Measurements from ENCODE around the gene PIGR.

The PIGR gene

GRCh38 chr1:206909161-206909882 lies 36.9 kb downstream of the PIGR start:
- no peak for DNase-seq (ENCODE audit: low read depth)

- no peak for DNase-seq (ENCODE audit: low read depth)
Observed at GRCh38 chr1:206908038-206908437, 38.2 kb downstream of the PIGR start.

- DNase-seq (ENCODE audit: low read depth) = no peak
Observed at GRCh38 chr1:206907304-206907991, 38.8 kb downstream of the PIGR start.

- DNase-seq (ENCODE audit: low read depth) = peak; percentile 78
Observed at GRCh38 chr1:206905295-206906164, 40.7 kb downstream of the PIGR start.

- no peak for DNase-seq (ENCODE audit: low read depth)
Observed at GRCh38 chr1:206904423-206905142, 41.7 kb downstream of the PIGR start.

GRCh38 chr1:206903687-206904086 lies 42.6 kb downstream of the PIGR start:
- no peak for DNase-seq (ENCODE audit: low read depth)

- no peak for DNase-seq (ENCODE audit: low read depth)
Observed at GRCh38 chr1:206902702-206903101, 43.6 kb downstream of the PIGR start.

- no peak for DNase-seq (ENCODE audit: low read depth)
Observed at GRCh38 chr1:206901944-206902343, 44.3 kb downstream of the PIGR start.

GRCh38 chr1:206900149-206900548 lies 46.1 kb downstream of the PIGR start:
- no peak for DNase-seq (ENCODE audit: low read depth)

- no peak for DNase-seq (ENCODE audit: low read depth)
Observed at GRCh38 chr1:206899717-206900116, 46.5 kb downstream of the PIGR start.

- DNase-seq (ENCODE audit: low read depth) = no peak
Observed at GRCh38 chr1:206898915-206899431, 47.3 kb downstream of the PIGR start.

GRCh38 chr1:206898089-206898914 lies 48.0 kb downstream of the PIGR start:
- peak; percentile 67 for DNase-seq (ENCODE audit: low read depth)

GRCh38 chr1:206897175-206897574 lies 49.1 kb downstream of the PIGR start, which contains the start of gene IL24:
Gene IL24 (plus strand): TSS chr1:206897443. CDS start chr1:206897833, 390 bp downstream.
- DNase-seq (ENCODE audit: low read depth) = no peak

GRCh38 chr1:206896261-206896660 lies 50.0 kb downstream of the PIGR start:
- peak; percentile 93 for DNase-seq (ENCODE audit: low read depth)

GRCh38 chr1:206895837-206896242 lies 50.4 kb downstream of the PIGR start:
- DNase-seq (ENCODE audit: low read depth) = peak; percentile 97

- DNase-seq (ENCODE audit: low read depth) = no peak
Observed at GRCh38 chr1:206895325-206895724, 50.9 kb downstream of the PIGR start.

- no peak for DNase-seq (ENCODE audit: low read depth)
Observed at GRCh38 chr1:206893380-206893779, 52.9 kb downstream of the PIGR start.

GRCh38 chr1:206892351-206892984 lies 53.8 kb downstream of the PIGR start:
- DNase-seq (ENCODE audit: low read depth) = peak; percentile 73

- no peak for DNase-seq (ENCODE audit: low read depth)
Observed at GRCh38 chr1:206891412-206891811, 54.9 kb downstream of the PIGR start.
